HepG2 (cell line): ENCODE results near the gene JMJD8. TPM values are rescaled to one million over a fixed set of nuclear protein-coding genes. Genes with fewer than 3 reads are reported as not detected.

Source experiments
- ADNP ChIP-seq: sonication (generic); formaldehyde crosslinking; IDR thresholded peaks from 2 replicates; pipeline ENCODE4 v1.4.0; 2020; ENCODE audit warnings: missing genetic modification reagents
- ARNTL ChIP-seq: sonication (generic); formaldehyde crosslinking; IDR thresholded peaks from 2 replicates; pipeline ENCODE4 v1.4.0; 2020; ENCODE audit warnings: mild to moderate bottlenecking, missing genetic modification reagents
- ERF ChIP-seq: IDR thresholded peaks from 2 replicates; pipeline ENCODE4 v1.6.1; 2018; ENCODE audit warnings: missing biosample characterization, missing genetic modification reagents
- HDAC2 ChIP-seq: sonication (generic); formaldehyde crosslinking; IDR thresholded peaks from 2 replicates; pipeline ENCODE4 v1.4.0; 2020; ENCODE audit warnings: missing genetic modification reagents
- KDM5A ChIP-seq: fragments of 200-600 bp; sonication (generic); IDR thresholded peaks from 2 replicates; pipeline ENCODE4 v1.7.0; 2018; ENCODE audit warnings: antibody characterized with exemption, mild to moderate bottlenecking, low read length, borderline replicate concordance
- KMT2A ChIP-seq: sonication (generic); formaldehyde crosslinking; IDR thresholded peaks from 2 replicates; pipeline ENCODE4 v1.4.0; 2020; ENCODE audit warnings: missing genetic modification reagents
- MAF1 ChIP-seq: sonication (generic); formaldehyde crosslinking; IDR thresholded peaks from 2 replicates; pipeline ENCODE4 v1.5.0; 2020; ENCODE audit warnings: missing genetic modification reagents, borderline replicate concordance
- NCOR1 ChIP-seq: fragments of 200-600 bp; sonication (generic); IDR thresholded peaks from 2 replicates; pipeline ENCODE4 v1.7.0; 2017; ENCODE audit warnings: antibody characterized with exemption, low read length, borderline replicate concordance
- NR2C2 ChIP-seq: sonication (generic); formaldehyde crosslinking; IDR thresholded peaks from 2 replicates; pipeline ENCODE4 v1.4.0; 2020; ENCODE audit warnings: missing genetic modification reagents, mild to moderate bottlenecking, moderate library complexity, borderline replicate concordance
- PHF21A ChIP-seq: sonication (generic); formaldehyde crosslinking; IDR thresholded peaks from 2 replicates; pipeline ENCODE4 v1.5.0; 2020; ENCODE audit warnings: mild to moderate bottlenecking, missing genetic modification reagents
- SAP130 ChIP-seq: IDR thresholded peaks from 2 replicates; pipeline ENCODE4 v1.6.1; 2016; ENCODE audit warnings: low read depth
- ZFP1 ChIP-seq: IDR thresholded peaks from 2 replicates; pipeline ENCODE4 v1.6.1; 2016
- ZNF446 ChIP-seq: sonication (generic); formaldehyde crosslinking; IDR thresholded peaks from 2 replicates; pipeline ENCODE4 v1.5.0; 2020; ENCODE audit warnings: mild to moderate bottlenecking, missing genetic modification reagents
- ZNF558 ChIP-seq: sonication (generic); formaldehyde crosslinking; IDR thresholded peaks from 2 replicates; pipeline ENCODE4 v1.9.0; 2022; ENCODE audit warnings: mild to moderate bottlenecking, missing genetic modification reagents, borderline replicate concordance
- ZNF775 ChIP-seq: sonication (generic); formaldehyde crosslinking; IDR thresholded peaks from 2 replicates; pipeline ENCODE4 v1.4.0; 2020; ENCODE audit warnings: missing genetic modification reagents, mild to moderate bottlenecking, moderate library complexity, borderline replicate concordance
- ZNF777 ChIP-seq: sonication (generic); formaldehyde crosslinking; IDR thresholded peaks from 2 replicates; pipeline ENCODE4 v1.4.0; 2020; ENCODE audit warnings: missing genetic modification reagents
- polyA plus RNA-seq, 8 experiments: library from polyadenylated mRNA; depleted of rRNA in 3 of 8; stranded (reverse) in 7 of 8; unstranded in 1 of 8; fragments of >200 nt; fragmentation: Illumina TruSeq in 4 of 8; extraction: Trizol in 4 of 8; gene quantifications; 2 replicates each; pipeline versions ENCODE4 v1.2.1 to v1.2.3, GENCODE V29; 2011 to 2016; ENCODE audit warnings: low read depth in 4 of 8, missing spikeins in 1 of 8, mixed read lengths in 1 of 8; ENCODE audit not compliant: insufficient read depth in 1 of 8
- total RNA-seq, 5 experiments: library from RNA; depleted of rRNA; stranded (reverse); fragments of >200 nt; fragmentation: Illumina TruSeq; extraction: Trizol; gene quantifications; 2 replicates each; pipeline ENCODE4 v1.2.3, GENCODE V29; 2016; ENCODE audit warnings: low read depth in 1 of 5
- TF ChIP-seq, protein P1 (sequence below): sonication (generic); formaldehyde crosslinking; IDR thresholded peaks from 2 replicates; pipeline ENCODE4 v1.9.0; 2022; ENCODE audit warnings: low read depth, missing genetic modification reagents
- TF ChIP-seq, protein P2 (sequence below): sonication (generic); formaldehyde crosslinking; IDR thresholded peaks from 2 replicates; pipeline ENCODE4 v1.9.0; 2022; ENCODE audit warnings: missing genetic modification reagents, mild to moderate bottlenecking, borderline replicate concordance
- TF ChIP-seq, protein P3 (sequence below): sonication (generic); formaldehyde crosslinking; IDR thresholded peaks from 2 replicates; pipeline ENCODE4 v1.5.0; 2020; ENCODE audit warnings: mild to moderate bottlenecking, missing genetic modification reagents
- TF ChIP-seq, protein P4 (sequence below): sonication (generic); formaldehyde crosslinking; IDR thresholded peaks from 2 replicates; pipeline ENCODE4 v1.5.1; 2020; ENCODE audit warnings: missing genetic modification reagents, mild to moderate bottlenecking, borderline replicate concordance
- TF ChIP-seq, protein P5 (sequence below): IDR thresholded peaks from 2 replicates; pipeline ENCODE4 v1.6.1; 2016; ENCODE audit warnings: low read depth

JMJD8 gene
- total and polyA plus RNA-seq, 2 of the 13 experiments (the other 11 are each of a cell fraction or from before 2014, with no cell fraction given) = 2.6 to 11.8 TPM

DNA sequence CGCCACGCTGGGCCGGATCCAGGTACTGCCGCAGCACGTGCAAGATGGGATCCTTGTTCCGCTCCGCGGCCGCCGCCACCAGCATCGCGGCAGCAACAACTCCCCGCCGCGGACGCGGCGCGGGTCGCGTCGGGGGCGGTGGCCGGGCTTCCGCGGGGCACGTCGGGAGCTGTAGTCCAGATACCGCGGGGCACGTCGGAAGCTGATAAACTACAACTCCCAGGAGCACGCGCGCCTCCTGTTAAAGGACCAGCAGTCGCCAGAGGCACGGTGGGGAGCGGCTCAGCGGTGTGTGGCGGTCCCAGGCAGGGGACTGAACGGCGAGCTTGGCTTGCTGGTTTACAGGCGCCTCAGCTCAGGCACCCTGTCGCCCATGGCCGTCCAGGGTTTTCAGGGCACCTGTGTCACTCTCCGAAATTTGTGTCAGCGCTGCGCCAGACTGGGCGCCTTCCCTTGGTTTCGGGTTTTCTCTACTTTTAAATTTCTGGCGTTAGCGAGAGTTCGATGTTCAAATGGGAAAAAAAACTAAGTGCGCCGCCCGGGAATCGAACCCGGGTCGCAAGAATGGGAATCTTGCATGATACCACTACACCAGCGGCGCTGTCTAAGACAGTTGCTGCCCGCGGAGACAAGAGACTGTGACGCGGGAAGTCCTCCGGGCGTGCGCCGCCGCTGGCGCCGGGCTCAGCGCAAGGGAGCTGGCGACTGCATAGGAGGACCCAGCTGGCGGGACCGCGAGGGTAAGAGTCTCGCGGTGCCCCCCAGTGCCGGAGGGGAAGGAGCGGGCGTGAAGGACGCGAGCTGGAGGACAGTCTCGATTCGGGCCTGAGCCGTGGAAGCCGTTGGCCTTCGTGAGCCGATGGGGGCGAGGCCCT is 47.7 kb downstream of the JMJD8 start, which contains the start of gene METTL26 (continued):
- TF ChIP-seq HDAC2 (no peak; the same call in 1 of the 2 replicates), ARNTL (CRISPR knock-in tag) (no peak), ZNF775 (CRISPR knock-in tag) (peak; percentile 27; the same call in 1 of the 2 replicates), ZNF446 (peak; percentile 86; the same call in 1 of the 2 replicates), KDM5A (peak; percentile 30; the same call in 1 of the 2 replicates), NR2C2 (peak; percentile 94), ZNF558 (CRISPR knock-in tag) (no peak; the same call in 1 of the 2 replicates), ERF (peak; percentile 57; the same call in 1 of the 2 replicates), ADNP (CRISPR knock-in tag) (no peak), SAP130 (peak; percentile 89), NCOR1 (peak; percentile 68), KMT2A (CRISPR knock-in tag) (no peak), ZNF777 (CRISPR knock-in tag) (peak; percentile 98), ZFP1 (CRISPR knock-in tag) (peak; percentile 59; the same call in 1 of the 2 replicates), MAF1 (CRISPR knock-in tag) (peak; percentile 99), PHF21A (CRISPR knock-in tag) (peak; percentile 38; the same call in 1 of the 2 replicates)
- TF ChIP-seq, protein P1, sequence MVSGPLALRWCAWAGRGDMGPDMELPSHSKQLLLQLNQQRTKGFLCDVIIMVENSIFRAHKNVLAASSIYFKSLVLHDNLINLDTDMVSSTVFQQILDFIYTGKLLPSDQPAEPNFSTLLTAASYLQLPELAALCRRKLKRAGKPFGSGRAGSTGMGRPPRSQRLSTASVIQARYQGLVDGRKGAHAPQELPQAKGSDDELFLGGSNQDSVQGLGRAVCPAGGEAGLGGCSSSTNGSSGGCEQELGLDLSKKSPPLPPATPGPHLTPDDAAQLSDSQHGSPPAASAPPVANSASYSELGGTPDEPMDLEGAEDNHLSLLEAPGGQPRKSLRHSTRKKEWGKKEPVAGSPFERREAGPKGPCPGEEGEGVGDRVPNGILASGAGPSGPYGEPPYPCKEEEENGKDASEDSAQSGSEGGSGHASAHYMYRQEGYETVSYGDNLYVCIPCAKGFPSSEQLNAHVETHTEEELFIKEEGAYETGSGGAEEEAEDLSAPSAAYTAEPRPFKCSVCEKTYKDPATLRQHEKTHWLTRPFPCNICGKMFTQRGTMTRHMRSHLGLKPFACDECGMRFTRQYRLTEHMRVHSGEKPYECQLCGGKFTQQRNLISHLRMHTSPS (CRISPR knock-in tag) = no peak; the same call in 1 of the 2 replicates
- TF ChIP-seq, protein P2, sequence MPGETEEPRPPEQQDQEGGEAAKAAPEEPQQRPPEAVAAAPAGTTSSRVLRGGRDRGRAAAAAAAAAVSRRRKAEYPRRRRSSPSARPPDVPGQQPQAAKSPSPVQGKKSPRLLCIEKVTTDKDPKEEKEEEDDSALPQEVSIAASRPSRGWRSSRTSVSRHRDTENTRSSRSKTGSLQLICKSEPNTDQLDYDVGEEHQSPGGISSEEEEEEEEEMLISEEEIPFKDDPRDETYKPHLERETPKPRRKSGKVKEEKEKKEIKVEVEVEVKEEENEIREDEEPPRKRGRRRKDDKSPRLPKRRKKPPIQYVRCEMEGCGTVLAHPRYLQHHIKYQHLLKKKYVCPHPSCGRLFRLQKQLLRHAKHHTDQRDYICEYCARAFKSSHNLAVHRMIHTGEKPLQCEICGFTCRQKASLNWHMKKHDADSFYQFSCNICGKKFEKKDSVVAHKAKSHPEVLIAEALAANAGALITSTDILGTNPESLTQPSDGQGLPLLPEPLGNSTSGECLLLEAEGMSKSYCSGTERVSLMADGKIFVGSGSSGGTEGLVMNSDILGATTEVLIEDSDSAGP (CRISPR knock-in tag) = peak; percentile 100
- TF ChIP-seq, protein P3, sequence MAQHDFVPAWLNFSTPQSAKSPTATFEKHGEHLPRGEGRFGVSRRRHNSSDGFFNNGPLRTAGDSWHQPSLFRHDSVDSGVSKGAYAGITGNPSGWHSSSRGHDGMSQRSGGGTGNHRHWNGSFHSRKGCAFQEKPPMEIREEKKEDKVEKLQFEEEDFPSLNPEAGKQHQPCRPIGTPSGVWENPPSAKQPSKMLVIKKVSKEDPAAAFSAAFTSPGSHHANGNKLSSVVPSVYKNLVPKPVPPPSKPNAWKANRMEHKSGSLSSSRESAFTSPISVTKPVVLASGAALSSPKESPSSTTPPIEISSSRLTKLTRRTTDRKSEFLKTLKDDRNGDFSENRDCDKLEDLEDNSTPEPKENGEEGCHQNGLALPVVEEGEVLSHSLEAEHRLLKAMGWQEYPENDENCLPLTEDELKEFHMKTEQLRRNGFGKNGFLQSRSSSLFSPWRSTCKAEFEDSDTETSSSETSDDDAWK (CRISPR knock-in tag) = no peak
- TF ChIP-seq, protein P4, sequence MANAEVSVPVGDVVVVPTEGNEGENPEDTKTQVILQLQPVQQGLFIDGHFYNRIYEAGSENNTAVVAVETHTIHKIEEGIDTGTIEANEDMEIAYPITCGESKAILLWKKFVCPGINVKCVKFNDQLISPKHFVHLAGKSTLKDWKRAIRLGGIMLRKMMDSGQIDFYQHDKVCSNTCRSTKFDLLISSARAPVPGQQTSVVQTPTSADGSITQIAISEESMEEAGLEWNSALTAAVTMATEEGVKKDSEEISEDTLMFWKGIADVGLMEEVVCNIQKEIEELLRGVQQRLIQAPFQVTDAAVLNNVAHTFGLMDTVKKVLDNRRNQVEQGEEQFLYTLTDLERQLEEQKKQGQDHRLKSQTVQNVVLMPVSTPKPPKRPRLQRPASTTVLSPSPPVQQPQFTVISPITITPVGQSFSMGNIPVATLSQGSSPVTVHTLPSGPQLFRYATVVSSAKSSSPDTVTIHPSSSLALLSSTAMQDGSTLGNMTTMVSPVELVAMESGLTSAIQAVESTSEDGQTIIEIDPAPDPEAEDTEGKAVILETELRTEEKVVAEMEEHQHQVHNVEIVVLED = peak; percentile 97
- TF ChIP-seq, protein P5, sequence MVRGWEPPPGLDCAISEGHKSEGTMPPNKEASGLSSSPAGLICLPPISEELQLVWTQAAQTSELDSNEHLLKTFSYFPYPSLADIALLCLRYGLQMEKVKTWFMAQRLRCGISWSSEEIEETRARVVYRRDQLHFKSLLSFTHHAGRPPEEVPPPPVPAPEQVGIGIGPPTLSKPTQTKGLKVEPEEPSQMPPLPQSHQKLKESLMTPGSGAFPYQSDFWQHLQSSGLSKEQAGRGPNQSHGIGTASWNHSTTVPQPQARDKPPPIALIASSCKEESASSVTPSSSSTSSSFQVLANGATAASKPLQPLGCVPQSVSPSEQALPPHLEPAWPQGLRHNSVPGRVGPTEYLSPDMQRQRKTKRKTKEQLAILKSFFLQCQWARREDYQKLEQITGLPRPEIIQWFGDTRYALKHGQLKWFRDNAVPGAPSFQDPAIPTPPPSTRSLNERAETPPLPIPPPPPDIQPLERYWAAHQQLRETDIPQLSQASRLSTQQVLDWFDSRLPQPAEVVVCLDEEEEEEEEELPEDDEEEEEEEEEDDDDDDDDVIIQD (CRISPR knock-in tag) = no peak
